Uterus (tissue), 2 donors: Measurements from ENCODE around the gene STARD5.

ENCODE experiments used
- POLR2A ChIP-seq, 2 donors: fragments of 450-650 bp; IDR thresholded peaks; one replicate each; pipeline ENCODE4 v1.6.1; 2016; ENCODE audit warnings: antibody characterized with exemption in 2 of 2, mild to moderate bottlenecking in 1 of 2, moderate library complexity in 1 of 2
- TF ChIP-seq, protein P1 (sequence below), 4 experiments: fragments of 200-600 bp in 2 of 4; fragments of 450-650 bp in 2 of 4; sonication (generic) in 2 of 4; IDR thresholded peaks; one replicate each; pipeline ENCODE4 v1.5.1; 2016 to 2019; ENCODE audit warnings: antibody characterized with exemption in 4 of 4, mild to moderate bottlenecking in 2 of 4, moderate library complexity in 1 of 4

DNA sequence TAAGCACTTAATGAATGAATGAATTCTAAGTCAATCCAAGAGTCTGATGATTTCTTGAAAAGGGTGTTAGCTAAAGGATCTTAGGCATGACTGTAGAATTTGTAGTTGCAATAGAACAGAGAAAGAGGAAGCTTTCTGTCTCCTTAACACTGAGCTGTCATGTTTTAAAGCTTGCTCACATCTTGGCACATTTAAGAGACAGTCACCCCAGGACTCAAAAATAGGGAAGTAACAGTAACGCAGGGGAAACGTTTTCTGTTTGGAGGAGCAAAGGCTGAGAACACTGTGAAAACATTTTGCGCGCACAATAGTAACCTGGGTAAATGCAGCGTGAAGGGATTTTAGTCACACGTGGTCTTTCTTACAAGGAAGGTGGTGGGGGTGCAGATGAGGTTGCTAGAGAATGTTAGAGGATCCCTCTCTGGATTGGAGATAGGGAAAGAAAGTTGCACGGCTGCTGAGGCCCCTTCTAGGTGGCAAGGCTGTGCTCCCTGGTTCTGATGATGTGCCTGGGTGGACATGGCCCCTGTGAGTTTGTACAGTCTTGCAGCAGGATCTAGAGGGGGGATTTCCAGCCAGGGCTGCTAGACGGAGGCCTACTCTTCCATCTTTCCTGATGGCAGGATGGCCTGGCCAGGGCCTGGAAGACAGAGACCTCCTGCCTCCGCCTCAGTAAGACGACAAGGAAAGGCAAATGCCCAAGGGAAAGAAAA, 12.0 kb downstream of the STARD5 start:
- TF ChIP-seq, protein P1, sequence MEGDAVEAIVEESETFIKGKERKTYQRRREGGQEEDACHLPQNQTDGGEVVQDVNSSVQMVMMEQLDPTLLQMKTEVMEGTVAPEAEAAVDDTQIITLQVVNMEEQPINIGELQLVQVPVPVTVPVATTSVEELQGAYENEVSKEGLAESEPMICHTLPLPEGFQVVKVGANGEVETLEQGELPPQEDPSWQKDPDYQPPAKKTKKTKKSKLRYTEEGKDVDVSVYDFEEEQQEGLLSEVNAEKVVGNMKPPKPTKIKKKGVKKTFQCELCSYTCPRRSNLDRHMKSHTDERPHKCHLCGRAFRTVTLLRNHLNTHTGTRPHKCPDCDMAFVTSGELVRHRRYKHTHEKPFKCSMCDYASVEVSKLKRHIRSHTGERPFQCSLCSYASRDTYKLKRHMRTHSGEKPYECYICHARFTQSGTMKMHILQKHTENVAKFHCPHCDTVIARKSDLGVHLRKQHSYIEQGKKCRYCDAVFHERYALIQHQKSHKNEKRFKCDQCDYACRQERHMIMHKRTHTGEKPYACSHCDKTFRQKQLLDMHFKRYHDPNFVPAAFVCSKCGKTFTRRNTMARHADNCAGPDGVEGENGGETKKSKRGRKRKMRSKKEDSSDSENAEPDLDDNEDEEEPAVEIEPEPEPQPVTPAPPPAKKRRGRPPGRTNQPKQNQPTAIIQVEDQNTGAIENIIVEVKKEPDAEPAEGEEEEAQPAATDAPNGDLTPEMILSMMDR (IDR thresholded peaks at IDR 0.05), result no peak
- no peak for TF ChIP-seq POLR2A (IDR thresholded peaks at IDR 0.05)
